Measurements from ENCODE around the gene MEF2B. TPM values are rescaled to one million over a fixed set of nuclear protein-coding genes. Genes with fewer than 3 reads are reported as not detected.
"Not testable (repeated sequence)": the region's sequence is repeated elsewhere in the genome, so short reads cannot be mapped to it uniquely, and the experiment has no call there.

MEF2B gene
- total and polyA plus RNA-seq, 2 experiments from 2014 or later = 7.4 to 8.3 TPM

GRCh38 chr19:19103167-19103566, 66.9 kb downstream of the MEF2B start:
- peaks cover 20% of the 10 kb centered on the region for H3K4me1 Mint-ChIP-seq

GRCh38 chr19:19102566-19102965, 67.5 kb downstream of the MEF2B start:
- not testable (repeated sequence) for H3K4me3 Mint-ChIP-seq
- Mint-ChIP-seq H3K27me3 (ENCODE audit: insufficient read depth, low read depth, poor library complexity) (peaks cover 13% of the 10 kb centered on the region), H3K4me1 (peaks cover 16% of the 10 kb centered on the region)

More at GRCh38 chr19:19103167-19103566, 66.9 kb downstream of the MEF2B start:
- Histone ChIP-seq H3F3A (replicated peaks; ENCODE audit: low read depth) (0 out of 2 replicates have a peak, but pooled peaks cover 8% of the 10 kb centered on the region), H3K36me3 (ENCODE audit: insufficient read depth) (no peaks in the 10 kb centered on the region), H3K9me2 (ENCODE audit: insufficient read depth) (no peaks in the 10 kb centered on the region), H3K4me3 (no peak overlapping the region), H4K20me1 (replicated peaks; ENCODE audit: insufficient read depth) (no peaks in the 10 kb centered on the region; the same call in 1 of the 2 replicates), H3K4me2 (no peak overlapping the region), H3K4me1 (ENCODE audit: insufficient read depth) (peaks cover 18% of the 10 kb centered on the region), H3K27me3 (ENCODE audit: insufficient read depth) (no peaks in the 10 kb centered on the region), H3K27ac (ENCODE audit: low read depth) (no peak overlapping the region), H3K79me2 (replicated peaks; ENCODE audit: insufficient read depth) (no peaks in the 10 kb centered on the region), H2AFZ (no peak overlapping the region)
- DNase-seq (ENCODE audit: low spot score) (no peak), ATAC-seq (no peak)
- peaks cover 18% of the 10 kb centered on the region for H3K27me3 Mint-ChIP-seq (ENCODE audit: insufficient read depth, low read depth, poor library complexity)
- no peak overlapping the region for H3K27ac Mint-ChIP-seq
- peaks cover 7% of the 10 kb centered on the region; the same call in 1 of the 3 replicates for H3K36me3 Mint-ChIP-seq (ENCODE audit: low read depth)
- no peaks in the 10 kb centered on the region for H3K9me3 Mint-ChIP-seq
- no peak for TF ChIP-seq STAT1 (IDR thresholded peaks at IDR 0.05; ENCODE audit: unreplicated experiment)
- TF ChIP-seq EZH2phosphoT487 (IDR thresholded peaks at IDR 0.05; ENCODE audit: unreplicated experiment) = no peak
- TF ChIP-seq REST (IDR thresholded peaks at IDR 0.05; ENCODE audit: unreplicated experiment) = no peak
- no peak overlapping the region for H3K4me3 Mint-ChIP-seq

GRCh38 chr19:19101540-19101939, 68.5 kb downstream of the MEF2B start:
- Histone ChIP-seq H3F3A (replicated peaks; ENCODE audit: low read depth) (0 out of 2 replicates have a peak, but pooled peaks cover 5% of the 10 kb centered on the region), H3K79me2 (replicated peaks; ENCODE audit: insufficient read depth) (no peaks in the 10 kb centered on the region), H3K9me2 (ENCODE audit: insufficient read depth) (no peaks in the 10 kb centered on the region), H3K27ac (ENCODE audit: low read depth) (no peak overlapping the region), H3K36me3 (ENCODE audit: insufficient read depth) (no peaks in the 10 kb centered on the region), H4K20me1 (replicated peaks; ENCODE audit: insufficient read depth) (no peaks in the 10 kb centered on the region; the same call in 1 of the 2 replicates), H2AFZ (no peak overlapping the region), H3K4me3 (no peak overlapping the region), H3K27me3 (ENCODE audit: insufficient read depth) (no peaks in the 10 kb centered on the region), H3K4me1 (ENCODE audit: insufficient read depth) (peaks cover 11% of the 10 kb centered on the region), H3K4me2 (no peak overlapping the region)
- Mint-ChIP-seq H3K27ac (no peak overlapping the region), H3K9me3 (no peaks in the 10 kb centered on the region), H3K4me1 (peaks cover 15% of the 10 kb centered on the region), H3K4me3 (no peak overlapping the region), H3K36me3 (ENCODE audit: low read depth) (peaks cover 3% of the 10 kb centered on the region; the same call in 1 of the 3 replicates), H3K27me3 (ENCODE audit: insufficient read depth, low read depth, poor library complexity) (peaks cover 10% of the 10 kb centered on the region)
- no peak for ATAC-seq
- DNase-seq (ENCODE audit: low spot score) = no peak
- TF ChIP-seq ZNF114 (CRISPR knock-in tag; IDR thresholded peaks at IDR 0.05) = no peak
- no peak for TF ChIP-seq JUNB (IDR thresholded peaks at IDR 0.05; ENCODE audit: unreplicated experiment)
- TF ChIP-seq STAT1 (IDR thresholded peaks at IDR 0.05; ENCODE audit: unreplicated experiment) = no peak
- no peak for TF ChIP-seq ETS1 (IDR thresholded peaks at IDR 0.05)
- no peak for TF ChIP-seq REST (IDR thresholded peaks at IDR 0.05; ENCODE audit: unreplicated experiment)

More at GRCh38 chr19:19102566-19102965, 67.5 kb downstream of the MEF2B start:
- H3F3A ChIP-seq (replicated peaks; ENCODE audit: low read depth); ATAC-seq; H3K27ac Mint-ChIP-seq; H4K20me1 ChIP-seq (replicated peaks; ENCODE audit: insufficient read depth); H3K27ac ChIP-seq (ENCODE audit: low read depth); H2AFZ ChIP-seq; H3K9me3 Mint-ChIP-seq; H3K9me2 ChIP-seq (ENCODE audit: insufficient read depth); DNase-seq (ENCODE audit: low spot score); H3K4me2 ChIP-seq; H3K4me3 ChIP-seq; H3K27me3 ChIP-seq (ENCODE audit: insufficient read depth); H3K79me2 ChIP-seq (replicated peaks; ENCODE audit: insufficient read depth); H3K36me3 ChIP-seq (ENCODE audit: insufficient read depth); H3K36me3 Mint-ChIP-seq (ENCODE audit: low read depth): not testable (repeated sequence)
- H3K4me1 ChIP-seq (ENCODE audit: insufficient read depth) = peaks cover 13% of the 10 kb centered on the region
